DND-41 (cell line): ENCODE data around the gene C12orf57.
A peak's percentile ranks its signal among the peaks of the same experiment; 100 is the strongest.

ENCODE experiments used
- ATAC-seq: fragments of 200-7000 bp; cut with Tn5 transposase; 3 replicates; pipeline ENCODE4 v1.9.1; 2021; ENCODE audit warnings: low read depth; ENCODE audit not compliant: insufficient read depth
- DNase-seq: peaks from one replicate; pipeline ENCODE4 v3.0.0-alpha.2; 2020
- H2AFZ ChIP-seq: 2 replicates; pipeline ENCODE4 v1.6.0; 2012; ENCODE audit warnings: low read depth, low read length
- H3K27ac ChIP-seq: 2 replicates; pipeline ENCODE4 v1.5.1; 2012; ENCODE audit warnings: low read length, inconsistent platforms
- H3K27me3 ChIP-seq: fragments of 200-600 bp; sonication (generic); 2 replicates; pipeline ENCODE4 v1.6.0; 2012; ENCODE audit warnings: low read length, mild to moderate bottlenecking, inconsistent platforms; ENCODE audit not compliant: insufficient read depth, poor library complexity
- H3K36me3 ChIP-seq: 2 replicates; pipeline ENCODE4 v1.5.1; 2012; ENCODE audit warnings: low read length, inconsistent platforms; ENCODE audit not compliant: insufficient read depth
- H3K4me1 ChIP-seq: 2 replicates; pipeline ENCODE4 v1.5.1; 2012; ENCODE audit warnings: mild to moderate bottlenecking, low read length; ENCODE audit not compliant: insufficient read depth
- H3K4me2 ChIP-seq: 2 replicates; pipeline ENCODE4 v1.6.0; 2012; ENCODE audit warnings: mild to moderate bottlenecking, moderate library complexity, low read length, inconsistent platforms; ENCODE audit not compliant: insufficient read depth
- H3K4me3 ChIP-seq, 2 experiments: fragments of 200-600 bp in 1 of 2; shearing (Covaris generic) in 1 of 2; 2 replicates each; pipeline ENCODE4 v1.5.1; 2012 to 2016; ENCODE audit warnings: inconsistent platforms in 2 of 2, low read length in 2 of 2, mild to moderate bottlenecking in 2 of 2, low read depth in 1 of 2, moderate library complexity in 1 of 2
- H3K79me2 ChIP-seq: 2 replicates; pipeline ENCODE4 v1.6.0; 2012; ENCODE audit warnings: low read length, inconsistent platforms; ENCODE audit not compliant: insufficient read depth
- H3K9ac ChIP-seq: 2 replicates; pipeline ENCODE4 v1.6.0; 2012; ENCODE audit warnings: low read depth, mild to moderate bottlenecking, inconsistent platforms, low read length, moderate library complexity
- H3K9me3 ChIP-seq: 2 replicates; pipeline ENCODE4 v1.5.1; 2012; ENCODE audit warnings: low read length, moderate library complexity, mild to moderate bottlenecking, inconsistent platforms; ENCODE audit not compliant: insufficient read depth, severe bottlenecking
- H4K20me1 ChIP-seq: 2 replicates; pipeline ENCODE4 v1.6.0; 2012; ENCODE audit warnings: low read length; ENCODE audit not compliant: insufficient read depth
- CTCF ChIP-seq: IDR thresholded peaks from 2 replicates; pipeline ENCODE4 v1.5.1; 2012; ENCODE audit warnings: borderline replicate concordance, low read length, moderate library complexity, mild to moderate bottlenecking; ENCODE audit not compliant: poor library complexity, severe bottlenecking; ENCODE audit errors: extremely low read depth
- EZH2 ChIP-seq: IDR thresholded peaks from 3 replicates; pipeline ENCODE4 v1.6.1; 2012; ENCODE audit warnings: borderline replicate concordance, low read depth, mild to moderate bottlenecking, moderate library complexity, low read length, inconsistent platforms; ENCODE audit not compliant: severe bottlenecking

Gene C12orf57

GRCh38 chr12:6909421-6910145, 34.2 kb upstream of the C12orf57 start:
- H3K9ac ChIP-seq, result no peak overlapping the region
- H3K4me1 ChIP-seq, result peaks cover 26% of the 10 kb centered on the region
- peaks cover 9% of the 10 kb centered on the region for H3K79me2 ChIP-seq
- no peak overlapping the region for H2AFZ ChIP-seq
- no peaks in the 10 kb centered on the region for H3K9me3 ChIP-seq
- DNase-seq (no peak), ATAC-seq (no peak)
- no peak overlapping the region for H3K4me3 ChIP-seq
- no peaks in the 10 kb centered on the region for H4K20me1 ChIP-seq
- no peak for TF ChIP-seq CTCF
- no peak for TF ChIP-seq EZH2
- H3K36me3 ChIP-seq, result peaks cover 10% of the 10 kb centered on the region
- H3K4me2 ChIP-seq, result no peak overlapping the region
- no peak overlapping the region for H3K27ac ChIP-seq
- H3K27me3 ChIP-seq, result no peaks in the 10 kb centered on the region

GRCh38 chr12:6912164-6912935, 31.5 kb upstream of the C12orf57 start:
- Histone ChIP-seq H4K20me1 (peaks cover 10% of the 10 kb centered on the region), H3K4me1 (peaks cover 38% of the 10 kb centered on the region), H2AFZ (no peak overlapping the region), H3K4me2 (no peak overlapping the region), H3K79me2 (peaks cover 33% of the 10 kb centered on the region), H3K4me3 (no peak overlapping the region), H3K9ac (no peak overlapping the region), H3K9me3 (no peaks in the 10 kb centered on the region), H3K27ac (no peak overlapping the region), H3K36me3 (peaks cover 18% of the 10 kb centered on the region), H3K27me3 (no peaks in the 10 kb centered on the region)
- TF ChIP-seq EZH2, result no peak
- no peak for TF ChIP-seq CTCF
- ATAC-seq, result no peak
- DNase-seq, result no peak

- H3K36me3 ChIP-seq, result peaks cover 33% of the 10 kb centered on the region
- peak within 1 kb of the TSS; percentile 71 to 72 for H3K4me3 ChIP-seq
- H3K27me3 ChIP-seq, result no peaks in the 10 kb centered on the region
- H3K79me2 ChIP-seq, result peaks cover 33% of the 10 kb centered on the region
- peaks cover 38% of the 10 kb centered on the region for H3K4me1 ChIP-seq
- H3K27ac ChIP-seq, result peak within 1 kb of the TSS; percentile 83
- peak within 1 kb of the TSS; percentile 91 for H3K4me2 ChIP-seq
- H3K9ac ChIP-seq, result peak within 1 kb of the TSS; percentile 91
- no peaks in the 10 kb centered on the region for H3K9me3 ChIP-seq
- H2AFZ ChIP-seq, result peak within 1 kb of the TSS; percentile 83
- TF ChIP-seq CTCF (no peak), EZH2 (no peak)
- DNase-seq (peak; percentile 82), ATAC-seq (peak; percentile 90)
- peaks cover 10% of the 10 kb centered on the region for H4K20me1 ChIP-seq
Measured at GRCh38 chr12:6914246-6914946, 29.4 kb upstream of the C12orf57 start, which contains the start of gene ENO2. ENO2 (plus strand) TSS chr12:6914580; CDS start chr12:6915833, 1,253 bp downstream.
